DOHH2 (cell line): ENCODE data around the gene ZNF580.

Experiments
- CTCF ChIP-seq: fragments of 200-600 bp; sonication (generic); IDR thresholded peaks from one replicate; pipeline ENCODE4 v1.5.1; 2014; ENCODE audit warnings: antibody characterized with exemption, mild to moderate bottlenecking, low read depth, low read length; ENCODE audit not compliant: poor library complexity, severe bottlenecking
- EZH2phosphoT487 ChIP-seq: fragments of 200-600 bp; sonication (generic); IDR thresholded peaks from 2 replicates; pipeline ENCODE4 v1.6.1; 2017; ENCODE audit warnings: borderline replicate concordance, mild to moderate bottlenecking, antibody characterized with exemption, low read length, moderate library complexity, mixed read lengths

GRCh38 chr19:55660991-55661390 is 20.2 kb downstream of the ZNF580 start:
- TF ChIP-seq CTCF, result no peak
- no peak for TF ChIP-seq EZH2phosphoT487
